ENCODE measurements around the gene ELMO3. TPM values are rescaled to one million over a fixed set of nuclear protein-coding genes. Genes with fewer than 3 reads are reported as not detected.

The ELMO3 gene
- total RNA-seq, 2 experiments from 2014 or later: 5.0 to 5.6 TPM

- Mint-ChIP-seq H3K27me3 (no peaks in the 10 kb centered on the region), H3K4me1 (ENCODE audit: low read depth) (peaks cover 48% of the 10 kb centered on the region), H3K4me3 (peak overlapping the region; percentile 89), H3K27ac (peak overlapping the region; percentile 89), H3K9me3 (no peaks in the 10 kb centered on the region), H3K36me3 (ENCODE audit: low read depth) (peaks cover 2% of the 10 kb centered on the region)
- CTCF ChIA-PET: interaction anchor here (0.8 to 1.9 kb wide), 5 partner anchors 8 to 61 kb away, joined by 3 to 6 read pairs (median 5); partner anchors contain the start of gene E2F4
- DNase-seq (no peak), ATAC-seq (peak; percentile 0)
- intact Hi-C loops (cut with micrococcal nuclease): no loop called here
- no peak for TF ChIP-seq CTCF (IDR thresholded peaks at IDR 0.05)
- POLR2A ChIA-PET: interaction anchor here (1.2 to 10.0 kb wide), 3 partner anchors 9 to 23 kb away, joined by 3 to 123 read pairs (median 8); partner anchors contain the start of gene TMEM208
These were observed 47.8 kb downstream of the ELMO3 start for GRCh38 chr16:67246756-67247191.

GRCh38 chr16:67247192-67248072, 48.5 kb downstream of the ELMO3 start, which contains the start of gene FHOD1:
FHOD1 (minus strand) TSS chr16:67247481; CDS start chr16:67247410, 71 bp downstream.
- Mint-ChIP-seq H3K4me3 (peak within 1 kb of the TSS; percentile 89), H3K4me1 (ENCODE audit: low read depth) (peaks cover 47% of the 10 kb centered on the region), H3K27ac (peak within 1 kb of the TSS; percentile 89), H3K9me3 (no peaks in the 10 kb centered on the region), H3K36me3 (ENCODE audit: low read depth) (peaks cover 2% of the 10 kb centered on the region), H3K27me3 (no peaks in the 10 kb centered on the region)
- peak; percentile 72 for ATAC-seq
- peak; percentile 99 for DNase-seq
- CTCF ChIA-PET: interaction anchor here (0.9 to 1.9 kb wide), 7 partner anchors 9 to 152 kb away, joined by 3 to 6 read pairs (median 3); partner anchors contain the start of gene E2F4
- intact Hi-C loops (cut with micrococcal nuclease): no loop called here
- no peak for TF ChIP-seq CTCF (IDR thresholded peaks at IDR 0.05)
- POLR2A ChIA-PET: interaction anchor here (0.9 to 10.0 kb wide), 8 partner anchors 8 to 219 kb away, joined by 3 to 123 read pairs (median 4); partner anchors contain the start of gene TMEM208

- no peak for ATAC-seq
- H3K27ac Mint-ChIP-seq: peak overlapping the region; percentile 86
- H3K9me3 Mint-ChIP-seq: no peaks in the 10 kb centered on the region
- peaks cover 44% of the 10 kb centered on the region for H3K4me1 Mint-ChIP-seq (ENCODE audit: low read depth)
- ChIA-PET POLR2A (interaction anchor here (0.9 to 10.0 kb wide), 8 partner anchors 9 to 220 kb away, joined by 3 to 123 read pairs (median 3); partner anchors contain the start of gene TMEM208), CTCF (interaction anchor here (0.6 to 2.3 kb wide), 8 partner anchors 9 to 152 kb away, joined by 3 to 7 read pairs (median 3); partner anchors contain the start of genes KCTD19 and LRRC36)
- intact Hi-C loops (cut with micrococcal nuclease): no loop called here
- H3K4me3 Mint-ChIP-seq: peak overlapping the region; percentile 89
- no peaks in the 10 kb centered on the region for H3K27me3 Mint-ChIP-seq
- no peak for DNase-seq
- peaks cover 2% of the 10 kb centered on the region for H3K36me3 Mint-ChIP-seq (ENCODE audit: low read depth)
- no peak for TF ChIP-seq CTCF (IDR thresholded peaks at IDR 0.05)
These were observed 49.1 kb downstream of the ELMO3 start for GRCh38 chr16:67248073-67248400.

DNA sequence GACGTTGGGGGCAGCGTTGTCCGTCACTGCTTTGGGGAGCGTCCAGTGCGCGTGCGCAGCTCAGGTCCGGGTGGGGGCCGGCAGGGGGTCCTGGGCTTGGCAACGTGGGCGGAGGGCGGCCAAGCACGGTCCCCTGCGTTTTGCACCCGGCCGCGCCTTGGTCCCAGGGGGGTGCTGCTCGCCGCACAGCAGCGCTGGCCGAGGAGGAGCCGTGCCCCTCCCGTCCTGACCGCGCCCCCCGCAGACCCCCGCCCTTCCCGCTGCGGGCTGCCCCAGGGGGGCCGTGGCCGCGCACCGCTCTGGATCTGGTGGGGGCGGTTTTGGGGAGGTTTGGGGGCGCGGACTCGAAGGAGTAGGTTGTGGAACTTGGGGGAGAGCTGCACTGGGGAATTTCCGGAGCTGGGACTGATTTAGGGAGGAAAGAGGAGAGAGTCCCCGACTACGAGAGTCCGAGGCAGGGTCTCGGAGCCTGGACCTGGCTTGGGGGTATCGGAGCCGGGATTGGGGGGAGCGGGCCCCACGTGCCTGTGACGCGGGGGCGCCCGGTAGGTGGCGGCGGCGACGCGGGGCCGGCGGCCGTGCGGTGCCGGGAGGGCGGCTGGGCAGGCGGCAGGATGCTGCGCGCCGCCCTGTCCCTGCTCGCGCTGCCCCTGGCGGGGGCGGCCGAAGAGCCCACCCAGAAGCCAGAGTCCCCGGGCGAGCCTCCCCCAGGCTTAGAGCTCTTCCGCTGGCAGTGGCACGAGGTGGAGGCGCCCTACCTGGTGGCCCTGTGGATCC, 49.7 kb downstream of the ELMO3 start, which contains the start of gene SLC9A5:
SLC9A5 (plus strand) TSS at position 579 of the 777 bp plus-strand sequence; CDS start at position 615, 36 bp downstream.
- ATAC-seq: no peak
- Mint-ChIP-seq H3K27ac (peak within 1 kb of the TSS; percentile 86), H3K4me3 (peak within 1 kb of the TSS; percentile 89), H3K9me3 (no peaks in the 10 kb centered on the region), H3K4me1 (ENCODE audit: low read depth) (peaks cover 41% of the 10 kb centered on the region), H3K36me3 (ENCODE audit: low read depth) (peaks cover 2% of the 10 kb centered on the region), H3K27me3 (no peaks in the 10 kb centered on the region)
- intact Hi-C loops (cut with micrococcal nuclease): no loop called here
- peak; percentile 26 for TF ChIP-seq CTCF (IDR thresholded peaks at IDR 0.05)
- POLR2A ChIA-PET: interaction anchor here (0.9 to 10.0 kb wide), 9 partner anchors 10 to 221 kb away, joined by 3 to 123 read pairs (median 3); partner anchors contain the start of gene TMEM208
- peak; percentile 39 for DNase-seq
- CTCF ChIA-PET: interaction anchor here (0.6 to 2.3 kb wide), 11 partner anchors 10 to 233 kb away, joined by 3 to 7 read pairs (median 3); partner anchors contain the start of genes KCTD19, LRRC36 and TMEM208
